ENCODE results near the gene PDGFD. TPM values are rescaled to one million over a fixed set of nuclear protein-coding genes. Genes with fewer than 3 reads are reported as not detected.

The PDGFD gene
- polyA plus RNA-seq: 18.1 TPM
- long read RNA-seq, donor 1, partial matches to known transcripts: 0 of 1 reads
- long read RNA-seq, donor 1, other reads (novel, unspliced or antisense): 0 of 1 reads
- long read RNA-seq, donor 2, full-length matches to known transcripts: 6 of 22 reads
- long read RNA-seq, donor 2, partial matches to known transcripts: 16 of 22 reads
- long read RNA-seq, donor 2, other reads (novel, unspliced or antisense): 0 of 22 reads
- long read RNA-seq, donor 3: 0 reads
- long read RNA-seq, donor 4: 0 reads
- long read RNA-seq, donor 5: 0 reads
- long read RNA-seq, donor 6, full-length matches to known transcripts: 3 of 3 reads
- long read RNA-seq, donor 6, partial matches to known transcripts: 0 of 3 reads
- long read RNA-seq, donor 6, other reads (novel, unspliced or antisense): 0 of 3 reads
- long read RNA-seq, donor 7, partial matches to known transcripts: 0 of 2 reads
- long read RNA-seq, donor 7, other reads (novel, unspliced or antisense): 0 of 2 reads
- long read RNA-seq, donor 8, partial matches to known transcripts: 0 of 3 reads
- long read RNA-seq, donor 8, other reads (novel, unspliced or antisense): 0 of 3 reads
- long read RNA-seq, donor 9, full-length matches to known transcripts: 5 of 5 reads
- long read RNA-seq, donor 9, partial matches to known transcripts: 0 of 5 reads
- long read RNA-seq, donor 9, other reads (novel, unspliced or antisense): 0 of 5 reads
- long read RNA-seq, donor 10, partial matches to known transcripts: 0 of 1 reads
- long read RNA-seq, donor 10, other reads (novel, unspliced or antisense): 0 of 1 reads
- long read RNA-seq, donor 11, partial matches to known transcripts: 0 of 3 reads
- long read RNA-seq, donor 11, other reads (novel, unspliced or antisense): 0 of 3 reads

GRCh38 chr11:104164028-104164520 lies at the start of gene PDGFD:
PDGFD (minus strand) TSS chr11:104164147.
- no CpG with 5 or more reads among the region's 37 CpGs for WGBS (ENCODE audit: insufficient coverage, low lambda C conversion rate)
- H3K27ac ChIP-seq (ENCODE audit: low read length): no peak within 1 kb of the TSS
- H3K36me3 ChIP-seq (ENCODE audit: control insufficient read depth, insufficient read depth, low read length): no peaks in the 10 kb centered on the region
- peaks cover 10% of the 10 kb centered on the region for H3K27me3 ChIP-seq (ENCODE audit: control insufficient read depth, insufficient read depth, low read length)
- peak; percentile 31 to 74 for DNase-seq
- H3K4me1 ChIP-seq (ENCODE audit: control insufficient read depth, insufficient read depth, low read length): peaks cover 6% of the 10 kb centered on the region
- peak within 1 kb of the TSS; percentile 49 for H3K4me3 ChIP-seq (ENCODE audit: low read length)
- no peaks in the 10 kb centered on the region for H3K9me3 ChIP-seq (ENCODE audit: control insufficient read depth, low read depth, low read length)

- Histone ChIP-seq H3K4me3 (ENCODE audit: low read length) (no peak overlapping the region), H3K27ac (ENCODE audit: low read length) (no peak overlapping the region), H3K9me3 (ENCODE audit: control insufficient read depth, low read depth, low read length) (no peaks in the 10 kb centered on the region), H3K36me3 (ENCODE audit: control insufficient read depth, insufficient read depth, low read length) (no peaks in the 10 kb centered on the region), H3K4me1 (ENCODE audit: control insufficient read depth, insufficient read depth, low read length) (no peaks in the 10 kb centered on the region), H3K27me3 (ENCODE audit: control insufficient read depth, insufficient read depth, low read length) (no peaks in the 10 kb centered on the region)
- DNase-seq: no peak
- WGBS (ENCODE audit: insufficient coverage, low lambda C conversion rate): 64% methylated on average over 2 of the region's 4 CpGs
Measured at GRCh38 chr11:104206936-104207335, 43.0 kb upstream of the PDGFD start.

GRCh38 chr11:104205838-104206237 lies 41.9 kb upstream of the PDGFD start:
- no peak for DNase-seq
- Histone ChIP-seq H3K27ac (ENCODE audit: low read length) (no peak overlapping the region), H3K4me3 (ENCODE audit: low read length) (no peak overlapping the region), H3K27me3 (ENCODE audit: control insufficient read depth, insufficient read depth, low read length) (no peaks in the 10 kb centered on the region), H3K36me3 (ENCODE audit: control insufficient read depth, insufficient read depth, low read length) (no peaks in the 10 kb centered on the region), H3K9me3 (ENCODE audit: control insufficient read depth, low read depth, low read length) (no peaks in the 10 kb centered on the region), H3K4me1 (ENCODE audit: control insufficient read depth, insufficient read depth, low read length) (no peaks in the 10 kb centered on the region)

DNA sequence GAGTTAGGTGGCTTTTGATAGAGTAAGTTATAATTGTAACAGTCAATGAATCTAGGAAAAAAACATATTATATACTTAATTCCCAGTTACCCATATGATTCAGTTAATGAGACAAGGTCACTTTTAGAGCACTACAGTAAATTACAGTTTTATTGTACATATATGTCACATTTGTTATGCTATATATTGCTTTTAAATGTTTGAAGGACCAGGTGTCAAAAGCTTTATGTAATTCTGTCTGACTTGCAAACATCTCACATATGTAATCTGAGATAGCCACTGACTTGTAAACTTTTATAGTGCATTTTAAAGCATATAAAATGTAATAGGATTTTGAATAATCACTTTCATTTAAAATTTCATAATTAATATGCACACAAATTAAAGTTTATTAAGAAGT lies 36.7 kb upstream of the PDGFD start:
- DNase-seq: no peak
- H3K4me1 ChIP-seq (ENCODE audit: control insufficient read depth, insufficient read depth, low read length): no peaks in the 10 kb centered on the region
- H3K27ac ChIP-seq (ENCODE audit: low read length): no peak overlapping the region
- no peaks in the 10 kb centered on the region for H3K9me3 ChIP-seq (ENCODE audit: control insufficient read depth, low read depth, low read length)
- H3K27me3 ChIP-seq (ENCODE audit: control insufficient read depth, insufficient read depth, low read length): no peaks in the 10 kb centered on the region
- no peak overlapping the region for H3K4me3 ChIP-seq (ENCODE audit: low read length)
- no peaks in the 10 kb centered on the region for H3K36me3 ChIP-seq (ENCODE audit: control insufficient read depth, insufficient read depth, low read length)

DNA sequence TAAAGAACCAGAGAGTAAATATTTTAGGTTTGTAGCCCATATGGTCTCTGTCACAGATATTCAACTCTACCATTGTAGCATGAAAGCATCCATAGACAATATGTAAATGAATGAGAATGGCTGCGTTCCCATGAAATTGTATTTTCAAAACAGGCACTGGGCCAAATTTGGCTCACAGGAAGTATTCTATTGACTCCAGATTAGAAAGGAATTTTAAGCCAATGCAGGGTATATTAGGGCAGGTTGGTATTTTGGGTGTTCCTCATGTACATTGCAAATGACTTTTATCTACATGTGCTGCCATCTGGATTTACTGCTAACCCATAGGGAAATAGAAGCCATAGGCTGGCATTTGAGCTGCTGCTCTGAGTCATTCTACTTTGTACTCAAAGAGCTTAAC lies 35.1 kb upstream of the PDGFD start:
- Histone ChIP-seq H3K27ac (ENCODE audit: low read length) (no peak overlapping the region), H3K4me3 (ENCODE audit: low read length) (no peak overlapping the region), H3K27me3 (ENCODE audit: control insufficient read depth, insufficient read depth, low read length) (no peaks in the 10 kb centered on the region), H3K4me1 (ENCODE audit: control insufficient read depth, insufficient read depth, low read length) (no peaks in the 10 kb centered on the region), H3K9me3 (ENCODE audit: control insufficient read depth, low read depth, low read length) (no peaks in the 10 kb centered on the region), H3K36me3 (ENCODE audit: control insufficient read depth, insufficient read depth, low read length) (no peaks in the 10 kb centered on the region)
- WGBS (ENCODE audit: insufficient coverage, low lambda C conversion rate): no CpG with 5 or more reads among the region's 1 CpG
- DNase-seq: no peak

DNA sequence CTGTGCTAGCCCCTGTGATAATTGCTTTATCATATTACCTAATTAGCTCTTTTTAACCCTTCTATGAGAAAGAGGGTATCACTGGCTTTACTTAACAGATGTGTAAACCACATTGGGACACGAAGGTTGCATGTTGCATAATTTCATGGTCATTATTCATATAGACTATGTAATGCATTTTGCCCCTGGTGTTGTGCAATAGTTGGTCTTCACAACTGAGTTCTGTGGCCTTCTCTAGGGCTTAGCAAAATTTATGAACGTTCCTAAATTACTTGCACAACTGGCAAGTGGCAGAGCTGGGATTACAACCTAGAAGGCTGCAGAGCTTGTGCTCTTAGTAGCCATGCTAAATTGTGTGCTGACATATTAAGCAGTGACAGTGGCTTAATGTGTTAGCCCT lies 34.6 kb upstream of the PDGFD start:
- H3K36me3 ChIP-seq (ENCODE audit: control insufficient read depth, insufficient read depth, low read length): no peaks in the 10 kb centered on the region
- no peaks in the 10 kb centered on the region for H3K4me1 ChIP-seq (ENCODE audit: control insufficient read depth, insufficient read depth, low read length)
- no peaks in the 10 kb centered on the region for H3K27me3 ChIP-seq (ENCODE audit: control insufficient read depth, insufficient read depth, low read length)
- DNase-seq: no peak
- WGBS (ENCODE audit: insufficient coverage, low lambda C conversion rate): no CpG with 5 or more reads among the region's 2 CpGs
- no peak overlapping the region for H3K27ac ChIP-seq (ENCODE audit: low read length)
- peaks cover 2% of the 10 kb centered on the region for H3K9me3 ChIP-seq (ENCODE audit: control insufficient read depth, low read depth, low read length)
- H3K4me3 ChIP-seq (ENCODE audit: low read length): no peak overlapping the region

GRCh38 chr11:104191124-104191523 lies 27.2 kb upstream of the PDGFD start:
- H3K36me3 ChIP-seq (ENCODE audit: control insufficient read depth, insufficient read depth, low read length): no peaks in the 10 kb centered on the region
- H3K27me3 ChIP-seq (ENCODE audit: control insufficient read depth, insufficient read depth, low read length): no peaks in the 10 kb centered on the region
- no peak overlapping the region for H3K4me3 ChIP-seq (ENCODE audit: low read length)
- no peaks in the 10 kb centered on the region for H3K4me1 ChIP-seq (ENCODE audit: control insufficient read depth, insufficient read depth, low read length)
- DNase-seq: no peak
- peaks cover 5% of the 10 kb centered on the region for H3K9me3 ChIP-seq (ENCODE audit: control insufficient read depth, low read depth, low read length)
- no peak overlapping the region for H3K27ac ChIP-seq (ENCODE audit: low read length)
- no CpG with 5 or more reads among the region's 3 CpGs for WGBS (ENCODE audit: insufficient coverage, low lambda C conversion rate)

- Histone ChIP-seq H3K27ac (ENCODE audit: low read length) (no peak overlapping the region), H3K27me3 (ENCODE audit: control insufficient read depth, insufficient read depth, low read length) (no peaks in the 10 kb centered on the region), H3K4me1 (ENCODE audit: control insufficient read depth, insufficient read depth, low read length) (no peaks in the 10 kb centered on the region), H3K4me3 (ENCODE audit: low read length) (no peak overlapping the region), H3K36me3 (ENCODE audit: control insufficient read depth, insufficient read depth, low read length) (no peaks in the 10 kb centered on the region), H3K9me3 (ENCODE audit: control insufficient read depth, low read depth, low read length) (no peaks in the 10 kb centered on the region)
- no peak for DNase-seq
Measured at GRCh38 chr11:104183593-104183992, 19.6 kb upstream of the PDGFD start.

GRCh38 chr11:104175769-104176168 lies 11.8 kb upstream of the PDGFD start:
- Histone ChIP-seq H3K27me3 (ENCODE audit: control insufficient read depth, insufficient read depth, low read length) (no peaks in the 10 kb centered on the region), H3K36me3 (ENCODE audit: control insufficient read depth, insufficient read depth, low read length) (no peaks in the 10 kb centered on the region), H3K9me3 (ENCODE audit: control insufficient read depth, low read depth, low read length) (no peaks in the 10 kb centered on the region), H3K27ac (ENCODE audit: low read length) (no peak overlapping the region), H3K4me3 (ENCODE audit: low read length) (no peak overlapping the region), H3K4me1 (ENCODE audit: control insufficient read depth, insufficient read depth, low read length) (no peaks in the 10 kb centered on the region)
- WGBS (ENCODE audit: insufficient coverage, low lambda C conversion rate): no CpG with 5 or more reads among the region's 1 CpG
- DNase-seq: no peak

- H3K4me3 ChIP-seq (ENCODE audit: low read length): no peak overlapping the region
- H3K27me3 ChIP-seq (ENCODE audit: control insufficient read depth, insufficient read depth, low read length): peaks cover 5% of the 10 kb centered on the region
- H3K27ac ChIP-seq (ENCODE audit: low read length): no peak overlapping the region
- H3K36me3 ChIP-seq (ENCODE audit: control insufficient read depth, insufficient read depth, low read length): no peaks in the 10 kb centered on the region
- DNase-seq: no peak
- no peaks in the 10 kb centered on the region for H3K9me3 ChIP-seq (ENCODE audit: control insufficient read depth, low read depth, low read length)
- H3K4me1 ChIP-seq (ENCODE audit: control insufficient read depth, insufficient read depth, low read length): no peaks in the 10 kb centered on the region
Measured at GRCh38 chr11:104169091-104169490, 5.1 kb upstream of the PDGFD start.

All from large intestine (tissue), 12 donors.